GM18951 (cell line): ENCODE measurements around the gene STAC3.

Experiments used
- POLR2A ChIP-seq: IDR thresholded peaks from 4 replicates; pipeline ENCODE4 v1.6.1; 2011; ENCODE audit warnings: mild to moderate bottlenecking; ENCODE audit not compliant: insufficient read length, insufficient read depth; ENCODE audit errors: extremely low read depth
- in situ Hi-C: fragments of 300-500 bp; cut with MboI; formaldehyde crosslinking; loops from one replicate; pipeline ENCODE4 v1.12.0; 2022; ENCODE audit warnings: low sequenced_read_pairs, mixed read lengths, inconsistent platforms; ENCODE audit not compliant: unreplicated experiment

STAC3 gene

DNA sequence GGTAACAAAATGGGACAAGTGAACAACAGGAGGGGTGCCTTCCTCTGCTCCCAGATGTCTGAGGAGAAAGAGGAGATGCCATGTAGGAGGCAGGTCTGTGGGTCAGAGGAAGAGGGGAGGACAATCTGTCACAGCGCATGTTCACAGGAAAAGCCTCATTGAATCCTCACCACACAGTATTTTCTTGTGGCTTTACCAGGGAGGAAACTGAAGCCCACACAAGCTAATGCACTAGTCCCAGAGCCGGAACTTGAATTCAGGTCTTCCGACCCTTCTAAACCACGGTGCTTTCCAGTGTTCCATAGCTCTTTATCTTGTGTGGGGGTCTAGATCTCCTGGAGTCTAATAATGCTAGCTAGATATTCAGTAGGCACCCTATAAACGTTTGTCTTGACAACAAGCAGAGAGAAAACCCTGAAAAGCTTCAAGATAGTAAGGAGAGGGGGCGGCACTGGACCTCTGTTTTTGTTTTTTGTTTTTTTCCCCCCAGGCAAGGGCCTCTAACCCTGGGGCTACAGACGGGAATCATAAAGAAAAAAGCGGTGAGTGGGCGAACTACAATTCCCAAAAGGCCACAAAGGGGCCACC is 21.8 kb downstream of the STAC3 start:
- in situ Hi-C loops = no loop called here
- no peak for TF ChIP-seq POLR2A

GRCh38 chr12:57227315-57228115 is 23.5 kb downstream of the STAC3 start:
- no peak for TF ChIP-seq POLR2A
- in situ Hi-C loops = no loop called here

GRCh38 chr12:57226588-57227314 is 24.2 kb downstream of the STAC3 start:
- in situ Hi-C loops = no loop called here
- no peak for TF ChIP-seq POLR2A

GRCh38 chr12:57225680-57226210 is 25.2 kb downstream of the STAC3 start:
- no peak for TF ChIP-seq POLR2A
- in situ Hi-C loops = no loop called here

- in situ Hi-C loops = no loop called here
- no peak for TF ChIP-seq POLR2A
Observed at GRCh38 chr12:57224973-57225679, 25.9 kb downstream of the STAC3 start.

GRCh38 chr12:57224278-57224972 is 26.6 kb downstream of the STAC3 start:
- in situ Hi-C loops = no loop called here
- no peak for TF ChIP-seq POLR2A

- no peak for TF ChIP-seq POLR2A
- in situ Hi-C loops = no loop called here
Observed at GRCh38 chr12:57223191-57224165, 27.5 kb downstream of the STAC3 start.

DNA sequence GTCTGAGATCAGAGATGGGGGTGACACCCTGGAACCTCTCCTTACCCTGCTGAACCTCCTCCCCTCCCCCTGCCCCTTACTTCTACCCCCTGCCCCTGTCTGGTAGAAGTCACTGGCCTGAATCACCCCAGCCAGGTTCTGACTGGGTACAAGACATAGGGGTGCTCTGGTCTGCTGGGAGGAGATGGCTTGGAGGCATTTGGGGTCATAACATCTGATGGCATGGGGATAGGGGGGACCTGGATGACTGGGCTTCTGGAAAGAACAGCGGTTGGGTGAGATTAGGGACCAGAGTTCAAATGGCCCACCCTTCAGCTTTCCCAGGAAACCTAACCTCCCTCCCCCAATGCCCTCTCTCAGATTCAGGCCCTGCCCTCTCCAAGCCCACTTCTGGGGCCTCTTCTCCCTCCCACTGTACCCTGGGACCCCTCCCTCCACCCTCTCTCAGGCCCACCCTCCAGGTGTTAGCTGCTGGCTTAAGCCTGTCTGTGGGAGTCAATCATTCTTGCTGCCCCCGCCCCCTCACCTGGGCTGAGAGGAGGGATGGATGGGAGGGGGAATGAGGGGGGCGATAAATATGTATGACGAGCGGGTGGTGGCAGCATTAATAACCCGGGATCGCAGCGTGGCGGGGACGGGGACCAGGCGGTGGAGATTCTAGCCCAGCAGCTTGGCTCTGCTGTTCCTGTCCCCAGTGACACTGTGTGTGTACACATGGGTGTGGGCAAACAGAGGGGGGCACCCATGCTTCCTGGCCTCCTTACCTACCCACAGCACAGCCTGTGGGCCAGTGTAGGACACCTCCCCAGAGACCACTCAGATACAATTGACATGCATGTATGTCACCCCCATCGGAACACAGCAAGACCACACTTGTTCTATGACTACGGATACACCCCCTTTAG is 28.4 kb downstream of the STAC3 start:
- no peak for TF ChIP-seq POLR2A
- in situ Hi-C loops = no loop called here

- TF ChIP-seq POLR2A = no peak
- in situ Hi-C loops = no loop called here
Observed at GRCh38 chr12:57221169-57221917, 29.6 kb downstream of the STAC3 start.

GRCh38 chr12:57220770-57221168 is 30.2 kb downstream of the STAC3 start:
- in situ Hi-C loops = no loop called here
- TF ChIP-seq POLR2A = no peak
